Hematopoietic multipotent progenitor cell treated with erythropoietin and hydrocortisone succinate and interleukin-3 and kit ligand, for 17 days (in vitro differentiated cells): Measurements from ENCODE around the gene RRP1.
A peak's percentile ranks its signal among the peaks of the same experiment; 100 is the strongest.

Source experiments
- DNase-seq: peaks from one replicate; pipeline ENCODE4 v3.0.0-alpha.2; 2015; ENCODE audit warnings: low spot score

Gene RRP1

GRCh38 chr21:43789276-43790009 lies at the start of gene RRP1:
TSS of gene RRP1 (plus strand) at chr21:43789577. CDS start at chr21:43789630, 53 bp downstream.
- DNase-seq, result peak; percentile 95

GRCh38 chr21:43739621-43740435 lies 49.5 kb upstream of the RRP1 start:
- DNase-seq, result no peak

GRCh38 chr21:43740497-43741156 lies 48.8 kb upstream of the RRP1 start:
- DNase-seq, result no peak

- DNase-seq, result no peak
Observed at GRCh38 chr21:43741423-43742096, 47.8 kb upstream of the RRP1 start.

GRCh38 chr21:43743947-43744346 lies 45.4 kb upstream of the RRP1 start:
- no peak for DNase-seq

GRCh38 chr21:43744725-43745124 lies 44.7 kb upstream of the RRP1 start:
- DNase-seq, result no peak

GRCh38 chr21:43745772-43746517 lies 43.4 kb upstream of the RRP1 start:
- DNase-seq, result no peak

- DNase-seq, result no peak
Observed at GRCh38 chr21:43748622-43749021, 40.8 kb upstream of the RRP1 start.

GRCh38 chr21:43749651-43750262 lies 39.6 kb upstream of the RRP1 start:
- no peak for DNase-seq

- DNase-seq, result no peak
Observed at GRCh38 chr21:43750339-43751033, 38.9 kb upstream of the RRP1 start.

GRCh38 chr21:43751955-43752591 lies 37.3 kb upstream of the RRP1 start:
- DNase-seq, result no peak

- DNase-seq, result no peak
Observed at GRCh38 chr21:43752758-43753438, 36.5 kb upstream of the RRP1 start.

- DNase-seq, result no peak
Observed at GRCh38 chr21:43753439-43753799, 36.0 kb upstream of the RRP1 start.

GRCh38 chr21:43754948-43755781 lies 34.2 kb upstream of the RRP1 start:
- no peak for DNase-seq

- DNase-seq, result no peak
Observed at GRCh38 chr21:43755820-43756594, 33.4 kb upstream of the RRP1 start.

- no peak for DNase-seq
Observed at GRCh38 chr21:43757601-43758000, 31.8 kb upstream of the RRP1 start.

- DNase-seq, result no peak
Observed at GRCh38 chr21:43758111-43758641, 31.2 kb upstream of the RRP1 start.
